Measurements from ENCODE around the gene FAT1. TPM values are rescaled to one million over a fixed set of nuclear protein-coding genes. Genes with fewer than 3 reads are reported as not detected.

Gene FAT1
- total RNA-seq, 1 experiment from 2014 or later, result 107 TPM

- no peak for DNase-seq (ENCODE audit: low spot score)
- intact Hi-C loops (cut with micrococcal nuclease; ENCODE audit: unreplicated experiment), result no loop called here
- Histone ChIP-seq H3K9me3 (ENCODE audit: low read depth, low read length, poor library complexity, severe bottlenecking) (no peaks in the 10 kb centered on the region), H3K4me1 (ENCODE audit: insufficient read depth, low read length, poor library complexity, severe bottlenecking) (peaks cover 66% of the 10 kb centered on the region), H3K27ac (ENCODE audit: low read depth, low read length, poor library complexity, severe bottlenecking) (peak overlapping the region; percentile 70), H3K36me3 (ENCODE audit: insufficient read depth, low read length, poor library complexity, severe bottlenecking) (no peaks in the 10 kb centered on the region), H3K27me3 (replicated peaks; ENCODE audit: insufficient read depth, low read depth, low read length, poor library complexity) (no peaks in the 10 kb centered on the region), H3K4me3 (ENCODE audit: low read depth, low read length, poor library complexity, severe bottlenecking) (no peak overlapping the region)
- BruUV-seq (replicated peaks), result no TSS peak
- ChIA-PET POLR2A (ENCODE audit: low non-redundant PET) (no interaction called here), CTCF (no interaction called here)
- TF ChIP-seq, protein P1, sequence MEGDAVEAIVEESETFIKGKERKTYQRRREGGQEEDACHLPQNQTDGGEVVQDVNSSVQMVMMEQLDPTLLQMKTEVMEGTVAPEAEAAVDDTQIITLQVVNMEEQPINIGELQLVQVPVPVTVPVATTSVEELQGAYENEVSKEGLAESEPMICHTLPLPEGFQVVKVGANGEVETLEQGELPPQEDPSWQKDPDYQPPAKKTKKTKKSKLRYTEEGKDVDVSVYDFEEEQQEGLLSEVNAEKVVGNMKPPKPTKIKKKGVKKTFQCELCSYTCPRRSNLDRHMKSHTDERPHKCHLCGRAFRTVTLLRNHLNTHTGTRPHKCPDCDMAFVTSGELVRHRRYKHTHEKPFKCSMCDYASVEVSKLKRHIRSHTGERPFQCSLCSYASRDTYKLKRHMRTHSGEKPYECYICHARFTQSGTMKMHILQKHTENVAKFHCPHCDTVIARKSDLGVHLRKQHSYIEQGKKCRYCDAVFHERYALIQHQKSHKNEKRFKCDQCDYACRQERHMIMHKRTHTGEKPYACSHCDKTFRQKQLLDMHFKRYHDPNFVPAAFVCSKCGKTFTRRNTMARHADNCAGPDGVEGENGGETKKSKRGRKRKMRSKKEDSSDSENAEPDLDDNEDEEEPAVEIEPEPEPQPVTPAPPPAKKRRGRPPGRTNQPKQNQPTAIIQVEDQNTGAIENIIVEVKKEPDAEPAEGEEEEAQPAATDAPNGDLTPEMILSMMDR (conservative IDR thresholded peaks at IDR 0.05; ENCODE audit: low read depth, low read length), result no peak
- no peak for TF ChIP-seq EZH2 (IDR thresholded peaks at IDR 0.05; ENCODE audit: borderline replicate concordance, low read depth, low read length, poor library complexity, severe bottlenecking)
Observed at GRCh38 chr4:186684889-186685309, 38.8 kb downstream of the FAT1 start.

DNA sequence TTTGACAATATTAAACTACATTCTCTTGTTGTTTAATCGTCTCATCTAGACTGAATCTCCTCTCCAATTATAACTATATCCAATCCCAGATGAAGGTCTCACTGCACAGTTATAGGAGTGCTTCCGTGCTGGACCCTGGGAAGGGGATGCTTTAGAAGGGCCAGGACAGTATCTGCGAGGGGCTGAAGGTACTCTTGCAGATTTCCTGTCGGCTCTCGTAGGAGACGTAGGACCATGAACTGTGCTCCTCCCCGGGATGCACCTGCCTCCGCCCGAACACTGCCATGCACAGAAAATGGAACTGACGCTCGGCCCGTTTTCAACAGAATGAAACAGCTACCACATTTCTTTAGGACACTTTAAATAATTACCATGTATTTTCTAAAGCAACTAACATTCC lies 39.4 kb downstream of the FAT1 start:
- TF ChIP-seq, protein P1 (conservative IDR thresholded peaks at IDR 0.05; ENCODE audit: low read depth, low read length), result no peak
- no peak for TF ChIP-seq EZH2 (IDR thresholded peaks at IDR 0.05; ENCODE audit: borderline replicate concordance, low read depth, low read length, poor library complexity, severe bottlenecking)
- intact Hi-C loops (cut with micrococcal nuclease; ENCODE audit: unreplicated experiment), result no loop called here
- H3K27me3 ChIP-seq (replicated peaks; ENCODE audit: insufficient read depth, low read depth, low read length, poor library complexity), result no peaks in the 10 kb centered on the region
- H3K4me1 ChIP-seq (ENCODE audit: insufficient read depth, low read length, poor library complexity, severe bottlenecking), result peaks cover 59% of the 10 kb centered on the region
- no TSS peak for BruUV-seq (replicated peaks)
- H3K4me3 ChIP-seq (ENCODE audit: low read depth, low read length, poor library complexity, severe bottlenecking), result no peak overlapping the region
- DNase-seq (ENCODE audit: low spot score), result no peak
- no peaks in the 10 kb centered on the region for H3K9me3 ChIP-seq (ENCODE audit: low read depth, low read length, poor library complexity, severe bottlenecking)
- ChIA-PET POLR2A (ENCODE audit: low non-redundant PET) (no interaction called here), CTCF (no interaction called here)
- H3K36me3 ChIP-seq (ENCODE audit: insufficient read depth, low read length, poor library complexity, severe bottlenecking), result no peaks in the 10 kb centered on the region
- no peak overlapping the region for H3K27ac ChIP-seq (ENCODE audit: low read depth, low read length, poor library complexity, severe bottlenecking)

- Histone ChIP-seq H3K4me1 (ENCODE audit: insufficient read depth, low read length, poor library complexity, severe bottlenecking) (peaks cover 52% of the 10 kb centered on the region), H3K27ac (ENCODE audit: low read depth, low read length, poor library complexity, severe bottlenecking) (no peak overlapping the region), H3K27me3 (replicated peaks; ENCODE audit: insufficient read depth, low read depth, low read length, poor library complexity) (no peaks in the 10 kb centered on the region), H3K36me3 (ENCODE audit: insufficient read depth, low read length, poor library complexity, severe bottlenecking) (no peaks in the 10 kb centered on the region), H3K9me3 (ENCODE audit: low read depth, low read length, poor library complexity, severe bottlenecking) (no peaks in the 10 kb centered on the region), H3K4me3 (ENCODE audit: low read depth, low read length, poor library complexity, severe bottlenecking) (no peak overlapping the region)
- no peak for DNase-seq (ENCODE audit: low spot score)
- intact Hi-C loops (cut with micrococcal nuclease; ENCODE audit: unreplicated experiment), result no loop called here
- TF ChIP-seq, protein P1 (conservative IDR thresholded peaks at IDR 0.05; ENCODE audit: low read depth, low read length), result no peak
- TF ChIP-seq EZH2 (IDR thresholded peaks at IDR 0.05; ENCODE audit: borderline replicate concordance, low read depth, low read length, poor library complexity, severe bottlenecking), result no peak
- BruUV-seq (replicated peaks), result no TSS peak
- ChIA-PET POLR2A (ENCODE audit: low non-redundant PET) (no interaction called here), CTCF (no interaction called here)
Observed at GRCh38 chr4:186680641-186681040, 43.0 kb downstream of the FAT1 start.

Measured in A673 (cell line).